ENCODE measurements around the gene TSPO. TPM values are rescaled to one million over a fixed set of nuclear protein-coding genes. Genes with fewer than 3 reads are reported as not detected.

The TSPO gene
- total RNA-seq, 1 donor from 2014 or later: 124 TPM

DNA sequence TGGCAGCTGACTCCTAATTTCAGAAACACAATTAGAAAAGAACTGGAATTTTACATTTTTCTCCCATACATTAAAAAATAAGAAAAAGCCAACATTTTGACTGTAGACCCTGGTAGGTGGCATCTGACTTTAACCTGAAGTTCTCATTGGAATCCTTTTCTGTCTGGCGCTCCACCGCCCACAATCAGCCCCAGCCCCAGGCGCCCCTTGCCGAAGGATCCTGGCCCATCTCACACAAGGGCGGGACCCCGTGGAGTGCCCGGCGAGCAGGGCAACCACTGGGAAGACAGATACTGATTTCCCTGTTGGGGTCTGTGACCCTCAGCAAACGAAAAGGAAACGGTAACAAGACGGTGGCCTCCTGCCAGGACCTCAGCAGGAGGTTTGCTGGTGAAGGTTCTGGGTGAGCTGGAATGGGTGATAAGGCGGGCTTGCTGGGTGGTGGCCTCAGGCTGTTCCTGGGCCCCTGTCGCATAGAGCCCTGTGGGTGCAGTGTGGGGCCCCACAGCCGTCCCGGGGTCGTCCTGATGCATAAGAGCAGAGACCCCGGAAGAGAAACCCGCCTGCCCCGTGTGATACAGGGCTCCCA lies 15.7 kb downstream of the TSPO start:
- FAIRE-seq (no peak), DNase-seq (ENCODE audit: low read depth) (no peak)
- Histone ChIP-seq H4K20me1 (ENCODE audit: insufficient read depth, low read length) (peaks cover 25% of the 10 kb centered on the region), H3K4me3 (ENCODE audit: insufficient read depth, low read depth, low read length) (no peak overlapping the region), H3K9ac (ENCODE audit: low read length) (no peak overlapping the region), H3K4me1 (ENCODE audit: insufficient read depth, low read length) (peaks cover 8% of the 10 kb centered on the region), H3K27me3 (ENCODE audit: insufficient read depth, low read length) (no peaks in the 10 kb centered on the region), H3K79me2 (ENCODE audit: insufficient read depth, low read length) (no peaks in the 10 kb centered on the region), H3K4me2 (ENCODE audit: low read length) (no peak overlapping the region), H2AFZ (ENCODE audit: low read depth, low read length) (no peak overlapping the region), H3K27ac (ENCODE audit: low read depth, low read length) (no peak overlapping the region), H3K36me3 (ENCODE audit: insufficient read depth, low read length) (no peaks in the 10 kb centered on the region), H3K9me3 (ENCODE audit: insufficient read depth, low read depth, low read length) (no peaks in the 10 kb centered on the region)
- TF ChIP-seq, protein P1, sequence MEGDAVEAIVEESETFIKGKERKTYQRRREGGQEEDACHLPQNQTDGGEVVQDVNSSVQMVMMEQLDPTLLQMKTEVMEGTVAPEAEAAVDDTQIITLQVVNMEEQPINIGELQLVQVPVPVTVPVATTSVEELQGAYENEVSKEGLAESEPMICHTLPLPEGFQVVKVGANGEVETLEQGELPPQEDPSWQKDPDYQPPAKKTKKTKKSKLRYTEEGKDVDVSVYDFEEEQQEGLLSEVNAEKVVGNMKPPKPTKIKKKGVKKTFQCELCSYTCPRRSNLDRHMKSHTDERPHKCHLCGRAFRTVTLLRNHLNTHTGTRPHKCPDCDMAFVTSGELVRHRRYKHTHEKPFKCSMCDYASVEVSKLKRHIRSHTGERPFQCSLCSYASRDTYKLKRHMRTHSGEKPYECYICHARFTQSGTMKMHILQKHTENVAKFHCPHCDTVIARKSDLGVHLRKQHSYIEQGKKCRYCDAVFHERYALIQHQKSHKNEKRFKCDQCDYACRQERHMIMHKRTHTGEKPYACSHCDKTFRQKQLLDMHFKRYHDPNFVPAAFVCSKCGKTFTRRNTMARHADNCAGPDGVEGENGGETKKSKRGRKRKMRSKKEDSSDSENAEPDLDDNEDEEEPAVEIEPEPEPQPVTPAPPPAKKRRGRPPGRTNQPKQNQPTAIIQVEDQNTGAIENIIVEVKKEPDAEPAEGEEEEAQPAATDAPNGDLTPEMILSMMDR (IDR thresholded peaks at IDR 0.05; ENCODE audit: insufficient read depth, low read depth, low read length): no peak
- no peak for TF ChIP-seq EZH2 (IDR thresholded peaks at IDR 0.05; ENCODE audit: insufficient read depth, low read length)
- Mint-ChIP-seq H3K36me3 (ENCODE audit: low read depth, unreplicated experiment) (peaks cover 5% of the 10 kb centered on the region), H3K27me3 (ENCODE audit: low read depth, unreplicated experiment) (no peaks in the 10 kb centered on the region), H3K27ac (ENCODE audit: unreplicated experiment) (no peak overlapping the region), H3K9me3 (ENCODE audit: unreplicated experiment) (no peaks in the 10 kb centered on the region), H3K4me1 (ENCODE audit: low read depth, unreplicated experiment) (peaks cover 7% of the 10 kb centered on the region), H3K4me3 (ENCODE audit: unreplicated experiment) (no peak overlapping the region)

DNA sequence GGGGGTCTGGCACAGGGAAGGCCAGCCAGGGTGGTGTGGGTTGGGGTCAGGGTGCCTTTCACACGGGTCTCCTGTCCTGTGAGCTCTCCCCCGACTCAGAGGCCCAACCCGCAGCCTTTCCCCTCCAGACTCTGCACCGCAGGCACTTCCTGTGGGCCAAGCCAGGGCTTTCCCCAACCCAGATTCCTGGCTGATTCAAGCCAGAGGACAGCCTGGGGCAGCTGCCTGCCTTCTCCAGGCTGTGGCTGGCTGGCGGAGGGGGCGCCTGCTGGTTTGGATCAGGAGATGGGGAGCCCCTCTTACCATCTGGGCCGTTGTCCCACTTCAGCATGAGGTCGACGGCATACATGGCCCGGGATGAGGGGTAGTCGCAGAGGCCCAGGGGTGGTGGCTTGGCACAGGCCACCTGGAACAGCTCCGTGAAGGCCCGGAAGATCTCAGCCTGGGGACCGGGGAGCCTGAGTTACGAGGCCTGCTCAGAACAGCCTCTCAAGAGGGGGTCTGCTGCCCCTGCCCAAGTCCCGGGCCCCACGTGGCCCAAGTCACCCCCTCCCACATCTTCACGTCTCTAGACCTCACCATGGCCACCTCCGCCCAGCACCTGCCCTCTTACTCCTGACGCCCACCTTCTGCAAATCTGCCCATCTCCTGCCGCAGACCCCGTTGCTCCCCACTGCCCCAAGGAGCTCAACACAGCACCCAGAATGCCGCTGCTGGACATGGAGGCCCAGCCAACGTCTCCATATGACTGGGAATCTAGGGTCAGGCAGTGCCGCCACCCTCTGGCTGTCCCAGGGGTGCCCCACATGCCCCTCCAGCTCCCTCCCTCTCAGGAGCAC lies 17.3 kb downstream of the TSPO start:
- H3K79me2 ChIP-seq (ENCODE audit: insufficient read depth, low read length): no peaks in the 10 kb centered on the region
- peaks cover 7% of the 10 kb centered on the region for H3K4me1 Mint-ChIP-seq (ENCODE audit: low read depth, unreplicated experiment)
- H3K4me2 ChIP-seq (ENCODE audit: low read length): no peak overlapping the region
- H3K27ac Mint-ChIP-seq (ENCODE audit: unreplicated experiment): peak overlapping the region; percentile 41
- no peaks in the 10 kb centered on the region for H3K27me3 ChIP-seq (ENCODE audit: insufficient read depth, low read length)
- H3K27ac ChIP-seq (ENCODE audit: low read depth, low read length): no peak overlapping the region
- TF ChIP-seq EZH2 (IDR thresholded peaks at IDR 0.05; ENCODE audit: insufficient read depth, low read length): no peak
- TF ChIP-seq, protein P1 (IDR thresholded peaks at IDR 0.05; ENCODE audit: insufficient read depth, low read depth, low read length): no peak
- peaks cover 8% of the 10 kb centered on the region for H3K4me1 ChIP-seq (ENCODE audit: insufficient read depth, low read length)
- H3K36me3 ChIP-seq (ENCODE audit: insufficient read depth, low read length): no peaks in the 10 kb centered on the region
- DNase-seq (ENCODE audit: low read depth) (no peak), FAIRE-seq (no peak)
- no peaks in the 10 kb centered on the region for H3K9me3 ChIP-seq (ENCODE audit: insufficient read depth, low read depth, low read length)
- no peak overlapping the region for H3K4me3 ChIP-seq (ENCODE audit: insufficient read depth, low read depth, low read length)
- no peaks in the 10 kb centered on the region for H3K27me3 Mint-ChIP-seq (ENCODE audit: low read depth, unreplicated experiment)
- no peak overlapping the region for H3K9ac ChIP-seq (ENCODE audit: low read length)
- H3K36me3 Mint-ChIP-seq (ENCODE audit: low read depth, unreplicated experiment): peaks cover 5% of the 10 kb centered on the region
- no peak overlapping the region for H2AFZ ChIP-seq (ENCODE audit: low read depth, low read length)
- H4K20me1 ChIP-seq (ENCODE audit: insufficient read depth, low read length): peaks cover 16% of the 10 kb centered on the region
- H3K9me3 Mint-ChIP-seq (ENCODE audit: unreplicated experiment): no peaks in the 10 kb centered on the region
- no peak overlapping the region for H3K4me3 Mint-ChIP-seq (ENCODE audit: unreplicated experiment)
